ENCODE results near the gene RTRAF. TPM values are rescaled to one million over a fixed set of nuclear protein-coding genes. Genes with fewer than 3 reads are reported as not detected.

RTRAF gene
- total RNA-seq, 1 experiment from 2014 or later, result 111 TPM

DNA sequence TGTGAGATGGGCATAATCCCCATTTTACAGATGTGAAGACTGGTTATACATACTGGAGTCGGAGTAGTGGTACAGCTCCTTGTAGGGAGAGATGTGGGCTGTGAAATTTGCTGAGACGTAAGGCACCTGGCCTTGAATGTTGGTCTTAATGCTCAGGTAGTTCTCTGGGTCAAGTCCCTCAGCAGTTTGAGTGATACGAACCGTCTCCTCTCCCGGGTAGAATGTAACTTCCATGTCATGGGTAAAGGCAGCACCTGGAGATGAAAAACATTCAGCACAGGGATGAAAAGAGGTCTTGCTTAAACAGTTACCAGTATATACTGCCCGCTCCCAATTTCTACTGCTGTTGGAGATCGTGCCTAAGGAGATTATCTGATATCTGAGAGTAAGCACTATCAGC, 51.3 kb downstream of the RTRAF start:
- no peak for DNase-seq (ENCODE audit: low read depth in 1 of 2, low spot score in 2 of 2)
- H3K4me3 ChIP-seq, result no peak overlapping the region
- H3K27ac ChIP-seq, result no peak overlapping the region
- no peaks in the 10 kb centered on the region for H3K27me3 ChIP-seq (replicated peaks)
- H3K4me1 ChIP-seq (replicated peaks), result peaks cover 27% of the 10 kb centered on the region
- H3K9me3 ChIP-seq (replicated peaks), result no peaks in the 10 kb centered on the region
- H3K36me3 ChIP-seq, result peaks cover 17% of the 10 kb centered on the region

DNA sequence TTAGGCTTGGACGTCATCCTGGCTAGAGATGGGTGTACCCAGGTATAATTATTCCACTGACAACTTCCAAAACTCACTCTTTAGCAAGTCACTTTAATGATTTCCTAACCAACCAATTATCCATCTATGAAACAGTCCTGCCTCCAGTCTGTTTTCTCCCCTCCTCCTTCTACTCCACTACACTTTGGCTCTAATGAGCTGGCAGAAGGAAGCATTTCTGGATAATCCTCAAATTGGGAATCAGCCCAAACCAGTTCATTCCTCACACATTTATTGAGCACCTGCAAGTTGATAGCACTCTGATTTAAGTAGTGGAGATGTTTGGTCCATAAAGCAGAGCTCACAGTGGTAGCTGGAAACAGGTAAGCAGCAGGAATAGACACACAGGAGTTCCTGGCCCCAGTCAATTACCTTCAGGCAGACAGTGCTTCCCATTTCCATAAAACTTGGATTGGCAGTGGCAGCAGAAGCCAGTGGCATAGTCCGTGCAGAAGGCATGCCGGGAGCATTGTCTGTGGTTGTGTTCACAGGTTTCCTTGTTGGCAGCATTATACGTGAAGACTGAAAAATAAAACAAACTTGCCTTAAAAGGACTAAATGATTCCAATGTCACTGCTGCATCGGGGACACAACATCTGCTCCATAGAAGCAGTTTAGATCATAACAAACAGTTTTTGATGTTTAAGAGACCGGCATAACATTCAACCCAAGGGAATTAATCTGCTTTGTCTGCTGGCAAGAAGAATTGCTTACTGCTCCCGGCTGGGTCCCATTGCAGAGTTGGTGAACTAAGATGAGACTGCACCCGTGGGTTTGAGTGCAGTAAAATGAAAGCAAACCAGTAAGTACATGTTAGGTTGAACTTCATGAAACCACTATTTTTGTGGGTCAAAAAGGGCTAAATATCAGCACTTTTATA, 53.3 kb downstream of the RTRAF start:
- Histone ChIP-seq H3K27me3 (replicated peaks) (no peaks in the 10 kb centered on the region), H3K4me3 (no peak overlapping the region), H3K4me1 (replicated peaks) (peaks cover 44% of the 10 kb centered on the region), H3K9me3 (replicated peaks) (no peaks in the 10 kb centered on the region), H3K27ac (no peak overlapping the region), H3K36me3 (peaks cover 17% of the 10 kb centered on the region)
- no peak for DNase-seq (ENCODE audit: low read depth in 1 of 2, low spot score in 2 of 2)

DNA sequence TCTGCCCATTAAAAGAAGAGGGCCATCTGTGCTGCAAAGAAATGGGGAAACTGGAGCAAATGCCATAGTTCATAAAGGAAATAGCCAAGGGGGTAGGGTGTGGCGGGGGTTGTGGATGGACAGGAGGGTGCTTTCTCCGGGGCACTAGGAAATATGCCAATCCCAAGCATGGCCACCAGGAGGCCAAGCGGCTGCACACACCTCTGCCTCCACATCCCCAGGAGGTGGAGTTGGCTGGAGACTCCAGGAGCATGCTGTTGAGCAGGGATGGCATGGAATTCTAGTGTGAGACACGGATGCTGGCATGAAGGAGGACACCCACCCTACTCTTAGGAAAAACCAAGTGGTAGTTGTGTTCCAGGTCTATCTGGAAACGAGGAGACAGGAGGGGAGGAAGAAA, 54.3 kb downstream of the RTRAF start:
- H3K9me3 ChIP-seq (replicated peaks), result no peaks in the 10 kb centered on the region
- no peak overlapping the region for H3K27ac ChIP-seq
- DNase-seq (ENCODE audit: low read depth in 1 of 2, low spot score in 2 of 2), result peak; percentile 36 to 56
- peaks cover 8% of the 10 kb centered on the region for H3K36me3 ChIP-seq
- H3K27me3 ChIP-seq (replicated peaks), result no peaks in the 10 kb centered on the region
- peaks cover 47% of the 10 kb centered on the region for H3K4me1 ChIP-seq (replicated peaks)
- no peak overlapping the region for H3K4me3 ChIP-seq

DNA sequence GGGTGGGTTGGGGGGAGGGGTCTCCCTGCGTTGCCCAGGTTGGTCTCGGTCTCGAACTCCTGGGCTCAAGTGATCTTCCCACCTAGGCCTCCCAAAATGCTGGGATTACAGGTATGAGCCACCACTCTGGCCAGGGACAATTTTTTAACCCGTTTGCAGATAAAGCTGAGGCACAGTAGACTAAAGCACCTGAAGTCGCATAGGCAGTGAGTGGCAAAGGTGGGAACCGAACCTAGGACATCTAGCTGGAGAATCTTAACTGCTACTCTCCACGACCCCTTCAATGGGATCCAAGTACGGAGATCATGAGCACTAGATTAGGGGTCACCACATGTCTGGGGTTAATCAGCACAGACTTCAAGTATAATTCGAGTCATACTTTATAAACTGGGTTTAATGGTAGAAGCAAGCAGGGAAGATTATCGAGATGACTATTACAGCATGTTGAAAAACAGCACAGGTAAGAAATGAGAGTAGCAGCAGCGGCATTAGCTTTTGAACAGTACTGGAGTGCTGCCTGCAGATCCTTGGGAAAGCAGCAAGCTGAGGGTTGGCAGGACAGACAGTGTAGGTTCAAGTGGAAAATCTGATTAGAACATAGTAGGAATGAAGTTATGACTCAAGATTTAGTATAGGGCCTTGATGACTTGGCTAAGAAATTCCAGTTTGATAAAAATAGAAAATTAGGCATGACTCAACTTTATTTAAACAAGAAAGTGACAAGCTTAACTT, 55.6 kb downstream of the RTRAF start:
- Histone ChIP-seq H3K27ac (peak overlapping the region; percentile 36), H3K4me1 (replicated peaks) (peaks cover 60% of the 10 kb centered on the region), H3K27me3 (replicated peaks) (no peaks in the 10 kb centered on the region), H3K36me3 (peaks cover 7% of the 10 kb centered on the region), H3K4me3 (no peak overlapping the region), H3K9me3 (replicated peaks) (no peaks in the 10 kb centered on the region)
- DNase-seq (ENCODE audit: low read depth in 1 of 2, low spot score in 2 of 2), result peak in 1 of 2 experiments; percentile 50

DNA sequence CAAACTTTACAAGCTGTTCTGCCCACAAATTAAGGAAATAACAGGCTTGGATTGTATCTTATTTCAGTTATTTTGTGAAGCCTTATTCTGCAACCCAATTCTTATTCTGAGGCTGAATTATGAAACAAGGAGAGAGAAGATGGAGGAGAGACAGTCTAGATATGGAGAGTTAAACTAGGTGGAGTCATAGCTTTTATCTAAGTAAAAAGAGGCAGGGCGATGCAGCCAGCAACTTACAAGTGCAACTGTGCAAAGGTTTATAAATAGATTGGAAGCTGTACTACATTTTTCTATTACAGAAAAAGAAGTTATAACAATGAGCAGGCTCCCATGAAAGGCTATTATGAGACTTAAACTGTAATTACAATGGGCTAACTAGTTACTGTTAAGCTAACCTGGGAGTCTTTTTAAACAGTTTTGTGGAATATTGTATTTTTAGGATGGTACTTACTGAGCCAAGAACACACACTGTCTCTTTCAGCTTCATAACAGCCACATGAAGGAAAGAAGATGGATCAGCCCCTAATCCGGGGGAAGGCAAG, 57.1 kb downstream of the RTRAF start:
- Histone ChIP-seq H3K9me3 (replicated peaks) (no peaks in the 10 kb centered on the region), H3K4me1 (replicated peaks) (peaks cover 75% of the 10 kb centered on the region), H3K4me3 (no peak overlapping the region), H3K36me3 (no peaks in the 10 kb centered on the region; the same call in 1 of the 2 replicates), H3K27ac (no peak overlapping the region), H3K27me3 (replicated peaks) (no peaks in the 10 kb centered on the region)
- DNase-seq (ENCODE audit: low read depth in 1 of 2, low spot score in 2 of 2), result no peak

GRCh38 chr14:52048116-52048515, 58.8 kb downstream of the RTRAF start:
- H3K36me3 ChIP-seq, result peaks cover 7% of the 10 kb centered on the region; the same call in 1 of the 2 replicates
- no peak overlapping the region for H3K27ac ChIP-seq
- no peak overlapping the region for H3K4me3 ChIP-seq
- no peaks in the 10 kb centered on the region for H3K27me3 ChIP-seq (replicated peaks)
- DNase-seq (ENCODE audit: low read depth in 1 of 2, low spot score in 2 of 2), result no peak
- H3K9me3 ChIP-seq (replicated peaks), result no peaks in the 10 kb centered on the region
- H3K4me1 ChIP-seq (replicated peaks), result peaks cover 82% of the 10 kb centered on the region

GRCh38 chr14:52048641-52049204, 59.4 kb downstream of the RTRAF start:
- no peak for DNase-seq (ENCODE audit: low read depth in 1 of 2, low spot score in 2 of 2)
- no peaks in the 10 kb centered on the region for H3K9me3 ChIP-seq (replicated peaks)
- no peak overlapping the region for H3K27ac ChIP-seq
- H3K36me3 ChIP-seq, result peaks cover 8% of the 10 kb centered on the region
- no peak overlapping the region for H3K4me3 ChIP-seq
- peaks cover 76% of the 10 kb centered on the region for H3K4me1 ChIP-seq (replicated peaks)
- H3K27me3 ChIP-seq (replicated peaks), result no peaks in the 10 kb centered on the region

DNA sequence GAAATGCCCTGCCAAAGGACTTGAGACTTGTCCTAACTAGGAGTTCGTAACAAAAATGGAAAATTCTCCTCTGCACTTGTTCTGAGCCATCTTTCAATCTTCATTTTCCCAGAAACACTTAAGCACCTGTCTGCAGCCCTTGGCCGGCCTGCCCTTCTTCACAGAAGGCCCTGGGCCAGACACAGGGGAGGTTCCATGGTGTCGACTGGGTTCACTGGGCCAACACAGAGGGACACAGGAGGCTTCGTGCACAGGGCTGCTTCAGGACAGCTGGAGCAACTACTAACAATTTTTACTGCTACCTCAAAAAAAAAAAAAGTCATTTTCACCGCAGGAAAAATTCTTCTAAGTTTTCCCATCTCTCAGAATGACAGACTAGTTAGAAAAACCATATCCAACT, 59.9 kb downstream of the RTRAF start:
- Histone ChIP-seq H3K27me3 (replicated peaks) (no peaks in the 10 kb centered on the region), H3K4me1 (replicated peaks) (peaks cover 73% of the 10 kb centered on the region), H3K4me3 (no peak overlapping the region), H3K36me3 (peaks cover 10% of the 10 kb centered on the region), H3K27ac (no peak overlapping the region), H3K9me3 (replicated peaks) (no peaks in the 10 kb centered on the region)
- peak in 1 of 2 experiments; percentile 34 for DNase-seq (ENCODE audit: low read depth in 1 of 2, low spot score in 2 of 2)

GRCh38 chr14:52049721-52050588, 60.6 kb downstream of the RTRAF start:
- Histone ChIP-seq H3K4me1 (replicated peaks) (peaks cover 69% of the 10 kb centered on the region), H3K9me3 (replicated peaks) (no peaks in the 10 kb centered on the region), H3K36me3 (peaks cover 10% of the 10 kb centered on the region), H3K27ac (no peak overlapping the region), H3K4me3 (no peak overlapping the region), H3K27me3 (replicated peaks) (no peaks in the 10 kb centered on the region)
- no peak for DNase-seq (ENCODE audit: low read depth in 1 of 2, low spot score in 2 of 2)

DNA sequence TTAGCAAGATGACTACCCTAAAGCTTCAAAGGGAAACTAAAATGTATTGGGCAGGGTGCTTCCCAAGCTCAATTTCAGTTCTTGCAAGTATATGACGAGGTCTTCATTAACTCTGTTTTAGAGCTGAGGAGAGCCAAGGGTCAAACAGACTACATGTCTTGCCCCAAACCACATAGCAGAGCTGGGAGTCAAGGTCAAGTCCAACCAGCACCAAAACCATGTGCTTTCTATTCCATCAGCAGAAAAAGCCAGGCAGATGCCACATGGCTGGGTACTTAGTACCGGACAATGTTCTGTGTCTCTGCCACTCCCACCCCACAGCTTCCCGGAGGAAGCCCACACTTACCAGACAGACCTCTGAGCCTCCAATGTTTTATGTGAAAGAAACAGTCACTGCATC, 61.9 kb downstream of the RTRAF start:
- H3K36me3 ChIP-seq, result peaks cover 10% of the 10 kb centered on the region
- H3K27me3 ChIP-seq (replicated peaks), result no peaks in the 10 kb centered on the region
- H3K4me1 ChIP-seq (replicated peaks), result peaks cover 68% of the 10 kb centered on the region
- H3K9me3 ChIP-seq (replicated peaks), result no peaks in the 10 kb centered on the region
- peak overlapping the region; percentile 58; the same call in 1 of the 2 replicates for H3K27ac ChIP-seq
- DNase-seq (ENCODE audit: low read depth in 1 of 2, low spot score in 2 of 2), result no peak
- H3K4me3 ChIP-seq, result no peak overlapping the region

GRCh38 chr14:52051871-52052270, 62.5 kb downstream of the RTRAF start:
- Histone ChIP-seq H3K36me3 (peaks cover 10% of the 10 kb centered on the region), H3K27ac (peak overlapping the region; percentile 58), H3K9me3 (replicated peaks) (no peaks in the 10 kb centered on the region), H3K4me1 (replicated peaks) (peaks cover 62% of the 10 kb centered on the region), H3K27me3 (replicated peaks) (no peaks in the 10 kb centered on the region), H3K4me3 (no peak overlapping the region)
- DNase-seq (ENCODE audit: low read depth in 1 of 2, low spot score in 2 of 2), result peak in 1 of 2 experiments; percentile 44

- no peaks in the 10 kb centered on the region for H3K9me3 ChIP-seq (replicated peaks)
These were observed 63.1 kb downstream of the RTRAF start for GRCh38 chr14:52052288-52052943.

More at GRCh38 chr14:52052288-52052943, 63.1 kb downstream of the RTRAF start:
- no peaks in the 10 kb centered on the region for H3K27me3 ChIP-seq (replicated peaks)
- peak overlapping the region; percentile 58 for H3K27ac ChIP-seq
- no peak overlapping the region for H3K4me3 ChIP-seq
- H3K36me3 ChIP-seq, result peaks cover 10% of the 10 kb centered on the region
- DNase-seq (ENCODE audit: low read depth in 1 of 2, low spot score in 2 of 2), result no peak
- peaks cover 56% of the 10 kb centered on the region for H3K4me1 ChIP-seq (replicated peaks)
